KBM-7 (cell line): Measurements from ENCODE around the gene FBXW8.

Source experiments
- DNase-seq: peaks from one replicate; pipeline ENCODE4 v3.0.0-alpha.2; 2015
- in situ Hi-C: fragments of 300-500 bp; cut with MboI; formaldehyde crosslinking; loops from 2 replicates; pipeline ENCODE4 v1.14.3; 2020; ENCODE audit warnings: low sequenced_read_pairs, low pct_unique_long_range_greater_than_20kb, mixed read lengths

Gene FBXW8

GRCh38 chr12:117060246-117060928, 149.6 kb downstream of the FBXW8 start:
- no peak for DNase-seq
- in situ Hi-C loops = no loop called here

DNA sequence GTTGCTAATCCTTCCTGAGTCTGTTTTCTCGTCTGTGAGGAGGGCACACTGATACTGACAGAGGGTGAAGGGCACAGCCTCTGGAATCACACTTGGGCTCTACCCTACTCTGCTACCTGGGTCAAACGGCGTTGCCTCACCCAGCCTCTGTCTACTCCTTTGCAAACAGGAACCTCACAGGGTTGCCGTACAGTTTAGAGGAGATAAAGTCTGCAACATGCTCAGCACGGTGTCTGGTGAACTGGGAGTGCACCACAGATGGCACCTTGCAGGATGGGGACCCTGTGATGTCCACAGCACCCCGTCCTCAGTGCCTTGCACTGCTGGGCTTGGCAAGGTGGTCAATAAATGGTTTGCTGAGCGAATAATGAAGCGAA, 150.2 kb downstream of the FBXW8 start:
- no peak for DNase-seq
- in situ Hi-C loops = no loop called here

DNA sequence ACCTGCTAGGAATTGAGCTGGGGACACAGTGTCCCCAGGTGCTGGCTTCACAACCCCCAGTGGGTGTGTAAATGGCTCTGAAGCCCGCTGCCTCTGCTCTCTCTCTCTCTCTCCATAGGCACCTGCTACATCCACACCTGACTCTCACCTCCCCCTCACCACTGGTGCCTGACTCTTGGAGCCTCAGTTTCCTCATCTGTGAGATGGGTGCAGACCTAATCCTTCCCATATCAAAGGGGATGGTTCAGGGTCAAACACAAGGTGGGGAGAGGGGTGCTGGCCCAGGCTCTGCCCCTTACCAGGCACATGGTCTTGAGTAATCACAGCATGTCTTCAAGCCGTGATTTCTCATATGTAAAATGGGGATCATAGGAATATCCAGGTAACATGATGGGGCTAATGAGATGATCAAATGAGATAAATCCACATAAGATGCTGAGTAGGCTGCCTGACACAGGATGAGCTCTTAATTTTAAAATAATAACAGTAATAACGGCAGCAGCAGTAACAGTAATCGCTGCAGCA, 150.9 kb downstream of the FBXW8 start:
- in situ Hi-C loops = no loop called here

GRCh38 chr12:117063162-117063911, 152.6 kb downstream of the FBXW8 start:
- in situ Hi-C loops = no loop called here
- DNase-seq = peak; percentile 94

More for the DNA sequence above, 150.9 kb downstream of the FBXW8 start:
- no peak for DNase-seq

DNA sequence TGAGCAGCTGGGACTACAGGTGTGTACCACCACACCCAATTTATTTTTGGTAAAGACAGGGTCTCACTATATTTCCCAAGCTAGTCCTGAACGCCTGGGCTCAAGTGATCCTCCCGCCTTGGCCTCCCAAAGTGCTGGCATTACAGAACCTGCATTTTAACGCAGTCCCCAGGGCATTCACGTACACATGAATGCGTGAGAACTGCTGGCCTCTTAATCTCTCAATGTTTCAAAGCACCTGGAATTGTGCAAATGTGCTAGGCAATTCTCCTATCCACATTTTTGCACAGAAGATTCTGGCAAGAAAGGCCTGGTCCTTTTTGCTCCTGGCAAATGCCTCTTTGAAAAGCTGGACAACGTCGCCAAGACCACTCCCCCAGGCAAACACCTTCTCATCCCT, 153.3 kb downstream of the FBXW8 start:
- no peak for DNase-seq
- in situ Hi-C loops = no loop called here

DNA sequence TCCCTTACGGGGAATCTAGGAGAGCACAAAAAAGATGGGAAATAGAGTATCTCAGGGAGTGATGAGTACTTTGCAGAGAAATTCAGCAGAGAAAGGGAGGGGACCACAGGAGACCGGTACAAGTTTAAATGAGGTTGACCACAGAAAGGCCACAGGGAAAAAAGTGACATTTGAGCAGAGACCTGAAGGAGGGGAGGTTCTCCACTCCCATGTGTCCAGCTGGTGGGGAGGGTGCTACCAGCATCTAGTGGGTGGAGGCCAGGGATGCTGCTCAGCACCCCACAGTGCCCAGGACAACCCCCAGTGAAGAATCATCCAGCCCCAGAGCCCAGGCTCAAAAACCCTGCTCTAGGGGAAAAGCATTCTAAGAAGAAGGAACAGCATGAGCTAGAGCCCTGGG, 153.8 kb downstream of the FBXW8 start:
- in situ Hi-C loops = no loop called here
- no peak for DNase-seq

DNA sequence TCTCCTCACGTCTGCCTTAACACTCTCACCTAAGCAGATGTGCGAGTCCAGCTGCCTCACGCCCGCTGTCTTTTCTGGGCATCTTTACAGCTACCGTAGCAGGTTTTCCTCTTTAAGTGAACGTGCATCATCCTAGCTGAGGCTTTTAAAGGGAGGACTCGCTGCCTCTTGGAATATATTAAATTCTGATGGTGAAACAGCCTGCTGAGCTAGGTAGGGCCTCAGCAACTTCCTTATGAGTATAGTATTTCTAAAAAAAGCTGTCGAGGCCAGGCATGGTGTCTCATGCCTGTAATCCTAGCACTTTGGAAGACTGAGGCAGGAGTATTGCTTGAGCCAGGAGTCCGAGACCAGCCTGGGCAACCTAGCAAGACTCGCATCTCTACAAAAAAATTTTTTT, 156.3 kb downstream of the FBXW8 start:
- DNase-seq = no peak
- in situ Hi-C loops = no loop called here

DNA sequence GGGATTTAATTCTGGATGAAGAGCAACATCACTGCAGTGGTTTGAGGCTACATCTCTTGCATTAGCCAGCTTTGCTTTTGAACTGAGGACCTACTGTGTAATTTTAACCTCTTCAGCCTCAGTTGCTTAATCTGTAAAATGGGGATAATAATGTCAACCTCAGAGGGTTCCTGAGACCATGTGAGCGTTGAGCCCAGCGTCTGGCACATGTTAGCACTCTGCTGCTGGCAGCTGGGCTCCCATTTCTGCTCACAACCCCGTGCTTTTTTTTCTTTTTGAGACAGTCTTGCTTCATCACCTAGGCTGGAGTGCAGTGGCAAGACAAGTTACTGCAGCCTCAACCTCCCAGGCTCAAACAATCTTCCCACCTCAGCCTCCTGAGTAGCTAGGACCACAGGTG, 156.9 kb downstream of the FBXW8 start:
- DNase-seq = no peak
- in situ Hi-C loops = no loop called here

- DNase-seq = no peak
- in situ Hi-C loops = no loop called here
Observed at GRCh38 chr12:117068492-117068891, 157.7 kb downstream of the FBXW8 start.

DNA sequence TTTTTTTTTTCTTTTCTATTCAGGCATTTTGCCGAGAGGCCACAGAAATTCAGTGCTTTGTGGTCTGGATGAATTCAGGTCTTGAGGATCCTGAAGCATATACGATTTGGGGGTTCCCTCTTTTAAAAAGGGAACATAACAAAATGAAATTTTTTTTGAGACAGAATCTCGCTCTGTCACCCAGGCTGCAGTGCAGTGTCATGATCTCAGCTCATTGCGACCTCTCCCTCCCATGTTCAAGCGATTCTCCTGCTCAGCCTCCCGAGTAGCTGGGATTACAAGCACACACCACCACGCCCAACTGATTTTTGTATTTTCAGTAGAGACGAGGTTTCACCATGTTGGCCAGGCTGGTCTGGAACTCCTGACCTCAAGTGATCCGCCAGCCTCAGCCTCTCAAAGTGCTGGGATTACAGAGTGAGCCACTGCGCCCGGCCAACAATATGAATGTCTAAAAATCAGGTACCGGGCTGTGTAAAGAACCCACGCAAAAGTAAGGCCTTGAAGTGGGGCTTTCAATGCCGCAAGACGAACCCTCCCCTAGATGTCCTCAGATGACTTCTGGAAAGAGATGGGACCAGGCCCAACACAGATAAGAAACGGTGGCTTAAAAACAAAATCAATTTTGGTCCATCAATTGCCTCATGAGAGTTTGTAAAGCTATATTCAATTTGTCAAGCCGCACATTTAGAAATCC, 158.5 kb downstream of the FBXW8 start:
- DNase-seq = no peak
- in situ Hi-C loops = no loop called here

GRCh38 chr12:117069926-117070900, 159.5 kb downstream of the FBXW8 start:
- peak; percentile 93 for DNase-seq
- in situ Hi-C loops = no loop called here

GRCh38 chr12:117071009-117071408, 160.3 kb downstream of the FBXW8 start:
- DNase-seq = no peak
- in situ Hi-C loops = no loop called here

DNA sequence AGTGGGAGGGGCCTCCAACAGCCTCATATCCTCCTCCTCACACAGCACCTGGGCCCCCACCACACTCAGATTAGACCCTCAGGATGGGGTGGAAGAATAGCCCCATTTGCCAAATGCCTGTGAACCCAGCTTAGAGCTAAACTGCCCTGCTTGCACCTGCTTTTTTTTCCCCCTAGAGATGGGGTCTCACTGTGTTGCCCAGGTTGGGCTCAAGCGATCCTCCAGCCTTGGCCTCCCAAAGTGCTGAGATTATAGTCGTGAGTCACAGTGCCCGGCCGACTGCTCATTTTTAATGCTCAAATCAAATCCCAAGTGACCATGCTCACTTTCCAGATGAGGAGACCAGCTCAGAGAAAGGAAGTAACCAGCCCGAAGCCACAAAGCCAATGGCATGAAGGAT, 161.4 kb downstream of the FBXW8 start:
- no peak for DNase-seq
- in situ Hi-C loops = no loop called here

DNA sequence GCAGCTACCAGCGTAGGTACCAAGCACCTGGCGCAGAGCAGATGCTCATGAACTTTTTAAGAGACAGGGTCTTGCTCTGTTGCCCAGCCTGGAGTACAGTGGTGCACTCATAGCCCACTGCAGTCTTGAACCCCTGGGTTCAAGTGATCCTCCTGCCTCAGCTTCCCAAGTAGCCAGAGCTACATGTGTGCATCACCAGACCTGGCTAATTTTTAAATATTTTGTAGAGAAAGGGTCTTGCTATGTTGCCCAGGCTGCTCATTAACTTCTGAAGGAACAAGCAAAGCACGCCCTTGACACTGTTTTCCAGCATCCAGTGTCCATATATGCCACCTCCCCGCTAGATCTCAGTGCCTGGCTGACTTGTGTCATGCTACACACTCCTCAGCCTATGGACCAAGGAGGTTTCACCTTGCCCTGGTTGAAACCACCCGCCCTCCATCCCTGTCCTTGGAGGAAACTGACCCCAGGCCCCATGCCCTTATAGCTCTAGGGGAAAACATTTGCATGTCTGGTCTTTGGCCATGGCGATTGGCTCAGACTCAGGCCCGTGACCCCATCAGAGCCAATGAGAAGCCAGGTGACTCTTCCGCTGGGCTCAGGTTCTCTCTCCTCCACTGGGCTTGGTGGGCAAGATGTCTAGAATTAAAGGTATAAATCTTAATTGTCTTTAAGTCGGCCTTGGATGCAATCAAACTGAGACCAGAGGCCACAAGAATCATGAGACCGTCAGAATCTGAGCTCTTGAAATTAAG, 162.2 kb downstream of the FBXW8 start:
- in situ Hi-C loops = no loop called here
- no peak for DNase-seq

DNA sequence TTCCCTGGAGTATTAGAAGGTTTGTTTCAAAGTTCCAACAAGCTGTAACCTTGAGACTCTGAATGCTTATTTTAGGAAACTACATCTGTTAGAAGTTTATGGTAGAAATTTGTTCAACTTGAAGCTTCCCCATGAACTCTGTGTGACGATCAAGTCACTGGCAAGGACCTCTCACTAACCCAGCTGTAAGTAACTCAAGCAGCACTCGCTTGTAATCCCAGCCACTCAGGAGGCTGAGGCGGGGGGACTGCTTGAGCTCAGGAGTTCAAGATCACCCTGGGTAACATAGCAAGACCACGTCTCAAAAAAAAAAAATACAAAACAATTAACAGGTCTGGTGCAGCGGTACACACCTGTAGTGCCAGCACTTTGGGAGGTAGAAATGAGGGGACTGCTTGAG, 162.9 kb downstream of the FBXW8 start:
- DNase-seq = no peak
- in situ Hi-C loops = no loop called here

DNA sequence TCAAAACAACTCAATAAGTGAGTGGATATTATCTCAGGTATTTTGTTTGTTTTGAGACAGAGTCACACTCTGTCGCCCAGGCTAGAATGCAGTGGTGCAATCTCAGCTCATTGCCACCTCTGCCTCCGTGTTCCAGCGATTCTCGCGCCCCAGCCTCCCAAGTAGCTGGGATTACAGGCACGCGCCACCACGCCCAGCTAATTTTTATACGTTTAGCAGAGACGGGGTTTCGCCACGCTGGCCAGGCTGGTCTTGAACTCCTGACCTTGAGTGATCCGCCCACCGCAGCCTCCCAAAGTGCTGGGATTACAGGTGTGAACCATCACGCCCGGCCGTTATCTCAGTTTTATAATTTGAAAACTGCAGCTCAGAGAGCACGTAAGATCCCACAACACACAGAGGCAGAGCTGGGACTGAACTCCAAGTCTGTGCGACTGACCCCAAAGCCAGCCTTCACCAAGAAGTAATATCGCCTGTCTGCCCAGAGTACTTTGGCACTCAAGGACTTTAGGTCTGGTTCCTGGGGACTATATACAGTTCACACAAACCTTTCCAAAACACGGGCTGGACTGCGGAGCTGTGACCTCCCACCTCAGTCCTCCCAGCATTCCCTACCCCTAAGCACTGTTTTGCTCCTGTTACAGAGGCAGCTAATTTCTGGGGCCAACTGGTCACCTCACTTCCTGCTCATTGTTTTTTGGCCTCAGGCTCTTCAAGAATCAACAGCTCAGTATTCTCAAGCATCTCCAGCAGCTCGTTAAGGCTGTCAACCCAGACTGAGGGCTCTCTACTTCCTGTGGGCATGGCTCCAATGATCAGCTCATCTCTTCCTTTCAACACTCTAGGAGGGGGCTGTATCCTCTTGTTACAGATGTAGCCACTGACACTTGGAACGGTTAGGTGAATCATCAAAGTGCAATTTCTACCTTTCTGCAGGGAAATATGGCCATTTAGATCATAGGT, 165.9 kb downstream of the FBXW8 start:
- DNase-seq = peak; percentile 80
- in situ Hi-C loops = no loop called here

DNA sequence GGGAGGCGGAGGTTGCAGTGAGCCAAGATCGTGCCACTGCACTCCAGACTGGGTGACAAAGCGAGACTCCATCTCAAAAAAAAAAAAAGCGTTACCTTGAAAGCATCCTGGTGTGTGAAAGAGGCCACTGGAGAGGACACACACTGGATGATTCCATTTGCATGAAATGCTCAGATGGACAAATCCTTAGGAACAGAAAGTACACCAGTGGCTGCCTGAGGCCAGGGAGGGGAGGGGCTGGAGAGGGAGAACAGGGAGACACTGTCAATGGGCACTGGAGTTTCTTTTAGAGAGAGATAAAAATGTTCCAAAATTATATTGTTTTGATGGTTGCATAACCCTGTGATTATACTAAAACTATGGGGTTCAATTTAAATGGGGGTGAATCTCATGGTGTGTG, 168.7 kb downstream of the FBXW8 start:
- in situ Hi-C loops = no loop called here
- DNase-seq = no peak
